HepG2 (cell line): ENCODE measurements around the gene ELANE. TPM values are rescaled to one million over a fixed set of nuclear protein-coding genes. Genes with fewer than 3 reads are reported as not detected.

ENCODE experiments used
- ATAC-seq: fragments of 200-7000 bp; cut with Tn5 transposase; 3 replicates; pipeline ENCODE4 v1.9.1; 2020; ENCODE audit warnings: mild to moderate bottlenecking, moderate library complexity
- BruUV-seq: library from RNA; stranded (reverse); fragments of 400-500 nt; replicated peaks from 2 replicates; lab custom pipeline; 2021; lab: Mats Ljungman, UMichigan
- CTCF ChIA-PET: fragments of 300-600 bp; formaldehyde crosslinking; extraction: SDS; loops from one replicate; lab custom pipeline; 2021; ENCODE audit warnings: low total read pairs, inconsistent platforms, low intra/inter-chr PET ratio; lab: Yijun Ruan, JAX
- POLR2A ChIA-PET: fragments of 350-600 bp; sonication (Branson Sonifier 250); formaldehyde crosslinking; loops from one replicate; lab custom pipeline; 2020; ENCODE audit warnings: antibody characterized with exemption, inconsistent platforms; lab: Yijun Ruan, JAX
- DNase-seq: peaks from one replicate; pipeline ENCODE4 v3.0.0-alpha.2; 2015; ENCODE audit warnings: low spot score
- FAIRE-seq: peaks from 3 replicates; lab custom pipeline; 2011; peaks lifted over from hg19 to GRCh38; lab: Jason Lieb, UNC
- H2AFZ ChIP-seq: one replicate; pipeline ENCODE4 v1.6.1; 2011; ENCODE audit warnings: low read length, inconsistent platforms
- H3K27ac ChIP-seq: fragments of 300-600 bp; 3 replicates; pipeline ENCODE4 v1.8.0; 2011; ENCODE audit warnings: mixed run types, mild to moderate bottlenecking, mixed read lengths, low read length, inconsistent platforms; ENCODE audit not compliant: insufficient read depth; ENCODE audit errors: extremely low read length
- H3K27me3 ChIP-seq, 2 experiments: fragments of 200-600 bp in 1 of 2; 2 replicates in 1 of 2; 3 replicates in 1 of 2; pipeline versions ENCODE4 v1.6.0 to v1.8.0; 2011; ENCODE audit warnings: low read length in 2 of 2, mild to moderate bottlenecking in 2 of 2, moderate library complexity in 2 of 2, inconsistent platforms in 1 of 2; ENCODE audit not compliant: insufficient read depth in 2 of 2, control insufficient read depth in 1 of 2
- H3K36me3 ChIP-seq, 2 experiments: fragments of 200-600 bp in 1 of 2; replicated peaks in 1 of 2; 2 replicates in 1 of 2; 3 replicates in 1 of 2; pipeline versions ENCODE4 v1.5.1 to v1.8.0; 2011; ENCODE audit warnings: low read length in 2 of 2, inconsistent platforms in 1 of 2; ENCODE audit not compliant: insufficient read depth in 2 of 2, control insufficient read depth in 1 of 2
- H3K4me1 ChIP-seq: 2 replicates; pipeline ENCODE4 v1.5.1; 2012; ENCODE audit warnings: low read length, inconsistent platforms; ENCODE audit not compliant: insufficient read depth
- H3K4me2 ChIP-seq: 2 replicates; pipeline ENCODE4 v1.6.0; 2011; ENCODE audit warnings: low read depth, low read length, inconsistent platforms
- H3K4me3 ChIP-seq, 3 experiments: fragments of 200-600 bp in 1 of 3; sonication (generic), shearing (Covaris generic) in 1 of 3; replicated peaks in 1 of 3; 2 replicates each; pipeline ENCODE4 v1.5.1; 2011 to 2016; ENCODE audit warnings: low read length in 3 of 3, inconsistent platforms in 2 of 3, low read depth in 2 of 3, mild to moderate bottlenecking in 2 of 3, control low read depth in 1 of 3, mixed read lengths in 1 of 3; ENCODE audit not compliant: insufficient read depth in 1 of 3
- H3K79me2 ChIP-seq: one replicate; pipeline ENCODE4 v1.6.1; 2011; ENCODE audit warnings: low read length, inconsistent platforms; ENCODE audit not compliant: insufficient read depth
- H3K9ac ChIP-seq: 2 replicates; pipeline ENCODE4 v1.6.0; 2011; ENCODE audit warnings: mild to moderate bottlenecking, low read depth, low read length, inconsistent platforms; ENCODE audit not compliant: insufficient read depth
- H3K9me3 ChIP-seq: 2 replicates; pipeline ENCODE4 v1.5.1; 2012; ENCODE audit warnings: mild to moderate bottlenecking, low read length
- H4K20me1 ChIP-seq: 2 replicates; pipeline ENCODE4 v1.6.0; 2011; ENCODE audit warnings: inconsistent platforms, mild to moderate bottlenecking, low read length, moderate library complexity; ENCODE audit not compliant: insufficient read depth
- AGO2 ChIP-seq: fragments of 200-400 bp; formaldehyde crosslinking; optimal IDR thresholded peaks from 2 replicates; pipeline ENCODE3; 2017; ENCODE audit warnings: mild to moderate bottlenecking, low read depth, low read length, moderate library complexity
- BORCS8-MEF2B ChIP-seq: sonication (generic); formaldehyde crosslinking; IDR thresholded peaks from 2 replicates; pipeline ENCODE4 v1.8.0; 2022; ENCODE audit warnings: mild to moderate bottlenecking, missing genetic modification reagents
- CSRNP1 ChIP-seq: sonication (generic); formaldehyde crosslinking; IDR thresholded peaks from 2 replicates; pipeline ENCODE4 v1.8.1; 2023; ENCODE audit warnings: mild to moderate bottlenecking, missing genetic modification reagents
- DDIT3 ChIP-seq: sonication (generic); formaldehyde crosslinking; IDR thresholded peaks from 2 replicates; pipeline ENCODE4 v1.4.0; 2020; ENCODE audit warnings: mild to moderate bottlenecking, missing genetic modification reagents
- EP300 ChIP-seq, 3 experiments: sonication (generic) in 1 of 3; formaldehyde crosslinking in 1 of 3; IDR thresholded peaks; 2 replicates each; pipeline versions ENCODE4 v1.5.1 to v1.6.1; 2011 to 2020; ENCODE audit warnings: low read depth in 2 of 3, low read length in 2 of 3, borderline replicate concordance in 1 of 3, improper control_type of control experiment in 1 of 3, mild to moderate bottlenecking in 1 of 3, missing genetic modification reagents in 1 of 3, moderate library complexity in 1 of 3
- POLR2A ChIP-seq, 2 experiments: IDR thresholded peaks; 2 replicates each; pipeline ENCODE4 v1.6.1; 2011; ENCODE audit warnings: low read depth in 2 of 2, low read length in 2 of 2, mild to moderate bottlenecking in 1 of 2, moderate library complexity in 1 of 2; ENCODE audit not compliant: insufficient read depth in 1 of 2
- RBFOX2 ChIP-seq: fragments of 200-400 bp; formaldehyde crosslinking; IDR thresholded peaks from 2 replicates; pipeline ENCODE4 v1.6.1; 2017; ENCODE audit warnings: low read depth, mild to moderate bottlenecking, low read length
- SIX1 ChIP-seq: sonication (generic); formaldehyde crosslinking; IDR thresholded peaks from 2 replicates; pipeline ENCODE4 v1.4.0; 2020; ENCODE audit warnings: missing genetic modification reagents, borderline replicate concordance
- ZBTB25 ChIP-seq: IDR thresholded peaks from 2 replicates; pipeline ENCODE4 v1.6.1; 2018; ENCODE audit warnings: missing genetic modification reagents
- ZBTB38 ChIP-seq: sonication (generic); formaldehyde crosslinking; IDR thresholded peaks from 2 replicates; pipeline ENCODE4 v1.5.1; 2020; ENCODE audit warnings: mild to moderate bottlenecking, missing genetic modification reagents
- WGBS: methylation state at CpG from one replicate; pipeline ENCODE4 v1.1.6; 2017; ENCODE audit warnings: low lambda C conversion rate; 5-methylcytosine and 5-hydroxymethylcytosine counted together
- in situ Hi-C: cut with HindIII; loops from 2 replicates; pipeline ENCODE4 v1.10.0; 2017; ENCODE audit warnings: low pct_unique_long_range_greater_than_20kb; ENCODE audit not compliant: extremely low pct_ligation_motif_present
- intact Hi-C: fragments of 100-400 bp; cut with micrococcal nuclease; formaldehyde crosslinking; loops from one replicate; pipeline ENCODE4 v1.10.0; 2022; ENCODE audit not compliant: unreplicated experiment
- polyA plus RNA-seq, 8 experiments: library from polyadenylated mRNA; depleted of rRNA in 3 of 8; stranded (reverse) in 7 of 8; unstranded in 1 of 8; fragments of >200 nt; fragmentation: Illumina TruSeq in 4 of 8; extraction: Trizol in 4 of 8; gene quantifications; 2 replicates each; pipeline versions ENCODE4 v1.2.1 to v1.2.3, GENCODE V29; 2011 to 2016; ENCODE audit warnings: low read depth in 4 of 8, missing spikeins in 1 of 8, mixed read lengths in 1 of 8; ENCODE audit not compliant: insufficient read depth in 1 of 8
- total RNA-seq, 5 experiments: library from RNA; depleted of rRNA; stranded (reverse); fragments of >200 nt; fragmentation: Illumina TruSeq; extraction: Trizol; gene quantifications; 2 replicates each; pipeline ENCODE4 v1.2.3, GENCODE V29; 2016; ENCODE audit warnings: low read depth in 1 of 5

Gene ELANE
- total and polyA plus RNA-seq, 2 of the 13 experiments (the other 11 are each of a cell fraction or from before 2014, with no cell fraction given), result not detected

DNA sequence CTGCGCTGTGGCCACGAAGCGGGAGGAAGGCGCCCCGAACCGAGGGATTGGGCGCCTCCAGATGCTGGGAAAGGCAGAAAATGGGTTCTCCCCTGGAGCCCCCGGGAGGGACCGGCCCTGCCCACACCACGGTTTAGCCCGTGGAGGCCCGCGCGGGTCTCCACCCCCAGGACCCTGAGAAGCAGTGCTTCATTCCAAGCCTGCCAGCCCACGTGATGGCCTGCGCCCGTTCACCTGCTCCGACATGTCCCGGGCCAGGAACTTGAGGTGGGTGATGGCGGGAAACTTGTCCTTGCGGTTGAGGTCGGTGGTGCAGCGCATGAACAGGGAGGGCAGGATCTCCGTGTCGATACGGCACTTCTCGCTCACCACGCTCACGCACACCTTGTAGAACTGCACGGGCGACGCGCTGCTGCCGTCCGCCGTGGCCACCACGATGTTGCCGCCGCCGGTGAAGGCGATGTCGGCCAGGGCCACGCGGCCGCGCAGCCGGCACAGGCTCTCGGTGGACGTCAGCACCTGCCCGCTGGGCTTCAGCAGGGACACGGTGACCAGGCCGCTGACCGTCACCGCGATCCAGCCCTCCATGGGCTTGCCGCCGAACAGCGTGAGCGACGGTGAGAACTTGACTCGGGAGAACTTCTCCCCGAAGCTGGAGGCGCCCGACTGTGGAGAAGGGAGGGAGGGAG lies 33.6 kb downstream of the ELANE start:
- Histone ChIP-seq H2AFZ (no peak overlapping the region), H3K79me2 (no peaks in the 10 kb centered on the region), H3K9me3 (no peaks in the 10 kb centered on the region), H3K9ac (no peak overlapping the region), H3K36me3 (peaks cover 24 to 42% of the 10 kb centered on the region in 2 experiments; a peak in 4 of 5 replicates), H4K20me1 (no peaks in the 10 kb centered on the region; the same call in 1 of the 2 replicates), H3K4me1 (peaks cover 9% of the 10 kb centered on the region), H3K4me2 (no peak overlapping the region), H3K4me3 (no peak overlapping the region), H3K27ac (no peak overlapping the region), H3K27me3 (no peaks in the 10 kb centered on the region)
- in situ Hi-C loops (no loop called here), intact Hi-C loops (no loop called here)
- DNase-seq, result no peak
- CTCF ChIA-PET, result no interaction called here
- POLR2A ChIA-PET, result no interaction called here
- no peak for FAIRE-seq
- TF ChIP-seq EP300 (IDR thresholded peaks at IDR 0.05; ENCODE audit: low read depth in 2 of 2, low read length in 2 of 2) (no peak), EP300 (CRISPR knock-in tag; IDR thresholded peaks at IDR 0.05; ENCODE audit: borderline replicate concordance) (no peak), BORCS8-MEF2B (CRISPR knock-in tag) (no peak), SIX1 (CRISPR knock-in tag) (no peak), RBFOX2 (peak; percentile 68), ZBTB25 (no peak), ZBTB38 (CRISPR knock-in tag) (0 out of 2 replicates have a peak, but pooled peaks have one; percentile 16), CSRNP1 (CRISPR knock-in tag) (no peak), POLR2A (IDR thresholded peaks at IDR 0.05; ENCODE audit: insufficient read depth in 1 of 2, low read depth in 2 of 2, low read length in 2 of 2) (no peak), AGO2 (peak; percentile 78), DDIT3 (CRISPR knock-in tag) (no peak)
- 98% methylated on average over 47 of the region's 64 CpGs for WGBS
- BruUV-seq, result no TSS peak
- no peak for ATAC-seq
